GM18907 (cell line): ENCODE data around the gene LRRC43.
"Not testable (repeated sequence)": the region's sequence is repeated elsewhere in the genome, so short reads cannot be mapped to it uniquely, and the experiment has no call there.

Experiments
- ATAC-seq: cut with Tn5 transposase; IDR thresholded peaks from one replicate; pipeline ENCODE4 v1.9.1; 2021; ENCODE audit warnings: mild to moderate bottlenecking, moderate library complexity; ENCODE audit not compliant: unreplicated experiment

Gene LRRC43

DNA sequence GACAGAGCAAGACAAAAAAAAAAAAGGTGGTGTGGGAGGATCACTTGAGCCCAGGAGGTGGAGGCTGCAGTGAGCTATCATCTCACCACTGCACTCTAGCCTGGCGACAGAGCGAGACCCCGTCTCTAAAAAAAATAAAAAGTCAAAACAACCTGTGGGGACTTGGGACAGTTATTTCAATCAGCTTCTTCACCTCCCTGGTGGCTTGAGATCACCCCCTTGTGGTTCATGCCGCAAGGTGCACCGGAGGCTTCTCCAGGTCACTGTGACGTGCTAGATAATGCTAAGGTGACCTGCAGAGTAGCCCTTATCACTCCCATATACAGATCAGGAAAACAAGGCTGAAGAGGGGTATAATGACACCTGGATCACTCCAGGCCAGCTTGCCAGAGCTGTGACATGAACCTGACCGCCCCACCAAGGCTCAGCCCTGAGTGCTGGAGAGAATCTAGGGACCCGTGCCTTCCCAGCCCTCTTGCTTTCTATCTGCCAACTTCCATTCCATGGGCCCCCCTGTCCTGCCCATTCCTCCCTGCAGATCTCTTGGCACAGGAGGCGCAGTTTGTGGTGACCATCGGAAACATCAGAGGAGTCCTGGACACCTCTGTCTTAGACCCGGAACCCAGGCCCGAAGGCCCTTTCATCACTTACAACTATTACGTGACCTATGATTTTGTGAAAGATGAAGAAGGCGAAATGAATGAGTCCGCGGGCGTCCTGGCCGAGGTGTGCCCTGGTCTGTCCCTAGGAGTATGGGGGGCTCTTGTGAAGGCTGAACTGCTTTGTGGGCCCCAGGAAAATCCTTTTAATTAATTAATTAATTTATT, 8.1 kb downstream of the LRRC43 start:
- ATAC-seq = no peak

DNA sequence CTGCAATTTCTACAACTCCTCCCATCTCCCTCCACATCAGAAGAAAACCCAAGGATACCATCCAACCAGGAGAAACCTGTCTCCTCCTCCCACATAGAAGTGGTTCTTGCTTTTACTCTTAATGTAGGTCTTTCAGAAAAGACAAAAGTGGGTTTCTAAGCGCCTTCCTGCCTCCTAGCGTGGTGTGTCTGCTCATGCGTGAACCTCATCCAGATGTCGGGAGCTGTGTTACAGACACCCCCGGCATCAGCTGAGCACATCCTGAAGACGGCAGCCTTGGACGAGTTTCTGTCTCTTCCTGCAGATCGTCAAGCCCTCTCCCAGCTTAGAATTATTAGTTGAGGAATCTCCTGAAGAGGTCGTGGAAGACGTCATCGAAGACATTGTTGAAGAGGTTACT, 9.5 kb downstream of the LRRC43 start:
- no peak for ATAC-seq

DNA sequence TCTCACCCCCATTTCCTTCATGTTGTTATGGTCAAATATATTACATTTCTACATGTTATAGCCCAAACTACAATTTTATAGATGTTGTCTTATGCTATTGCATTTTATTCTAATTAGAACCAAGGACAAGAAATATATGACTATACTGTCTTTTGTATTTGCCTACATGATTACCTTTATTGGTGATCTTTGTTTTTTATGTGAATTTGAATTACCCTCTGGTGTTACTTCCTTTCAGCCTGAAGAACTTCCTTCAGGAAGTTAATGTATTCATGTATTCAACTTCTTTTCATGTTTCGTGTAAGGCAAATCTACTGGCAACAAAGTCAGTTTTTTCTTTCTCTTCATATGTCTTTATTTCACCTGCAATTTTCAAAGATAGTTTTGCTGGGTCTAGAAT, 11.9 kb downstream of the LRRC43 start:
- no peak for ATAC-seq

DNA sequence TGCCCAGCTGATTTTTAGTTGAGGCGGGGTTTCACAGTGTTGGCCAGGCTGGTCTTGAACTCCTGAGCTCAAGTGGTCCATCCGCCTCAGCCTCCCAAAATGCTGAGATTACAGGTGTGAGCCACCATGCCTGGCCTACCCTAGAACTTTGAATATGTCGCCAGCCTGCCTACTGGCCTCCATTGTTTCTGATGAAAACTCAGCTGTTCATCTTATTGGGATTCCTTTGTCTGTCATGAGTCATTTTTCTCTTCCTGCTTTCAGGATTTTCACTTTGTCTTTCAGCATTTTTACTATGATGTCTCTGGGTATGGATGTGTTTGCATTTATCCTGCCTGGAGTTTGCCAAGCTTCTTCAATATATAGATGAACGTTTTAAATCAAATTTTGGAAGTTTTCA, 12.5 kb downstream of the LRRC43 start:
- no peak for ATAC-seq

DNA sequence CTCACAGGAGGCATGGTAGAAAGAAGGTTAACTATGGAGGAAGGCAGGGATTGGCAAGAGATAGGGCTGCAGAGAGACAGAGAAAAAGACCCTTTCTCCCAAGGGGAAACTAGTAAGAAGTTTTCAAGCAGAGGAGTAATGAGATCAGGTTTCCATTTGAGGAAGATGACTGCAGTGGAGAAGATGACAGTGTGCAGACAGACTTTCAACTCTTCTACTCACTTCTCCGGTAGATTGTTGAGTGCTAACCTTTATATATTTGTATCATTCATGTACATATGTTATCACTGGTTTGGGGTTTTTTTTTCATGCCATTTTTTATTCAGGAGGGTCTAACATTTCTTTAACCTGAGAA, 14.7 kb downstream of the LRRC43 start:
- no peak for ATAC-seq

DNA sequence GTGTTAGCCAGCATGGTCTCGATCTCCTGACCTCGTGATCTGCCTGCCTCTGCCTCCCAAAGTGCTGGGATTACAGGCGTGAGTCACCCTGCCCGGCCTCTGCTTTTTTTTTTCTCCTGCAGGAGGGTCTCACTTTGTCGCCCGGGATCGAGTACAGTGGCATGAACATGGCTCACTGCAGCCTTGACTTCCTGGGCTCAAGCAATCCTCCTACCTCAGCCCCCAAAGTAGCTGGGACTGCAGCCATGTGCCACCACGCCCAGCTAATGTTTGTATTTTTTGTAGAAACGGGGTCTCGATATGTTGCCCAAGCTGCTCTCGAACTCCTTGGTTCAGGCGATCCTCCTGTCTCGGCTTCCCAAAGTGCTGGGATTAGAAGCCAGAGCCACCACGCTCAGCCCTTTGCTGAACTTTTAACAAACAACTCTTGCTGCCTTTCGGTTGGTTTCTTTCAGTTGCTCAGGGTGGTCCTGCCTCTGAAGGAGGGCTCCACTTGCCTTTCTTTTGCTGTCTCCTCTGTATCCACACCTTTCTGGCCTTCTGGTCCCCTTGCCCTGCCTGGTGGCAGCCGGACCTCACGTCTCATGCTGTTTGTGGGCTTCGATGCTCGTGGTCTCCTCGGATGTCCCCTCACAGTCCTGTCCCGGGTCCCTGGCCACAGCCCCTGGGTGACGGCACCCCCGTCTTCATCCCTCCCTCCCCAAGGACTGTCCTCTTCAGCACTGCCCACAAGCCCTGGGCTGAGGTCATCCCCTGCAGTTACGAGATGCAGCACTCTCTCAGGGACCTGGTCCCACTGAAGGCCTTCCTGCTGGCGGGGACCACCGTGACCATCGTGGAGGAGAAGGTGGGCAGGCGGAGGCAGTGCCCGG, 16.8 kb downstream of the LRRC43 start:
- no peak for ATAC-seq

DNA sequence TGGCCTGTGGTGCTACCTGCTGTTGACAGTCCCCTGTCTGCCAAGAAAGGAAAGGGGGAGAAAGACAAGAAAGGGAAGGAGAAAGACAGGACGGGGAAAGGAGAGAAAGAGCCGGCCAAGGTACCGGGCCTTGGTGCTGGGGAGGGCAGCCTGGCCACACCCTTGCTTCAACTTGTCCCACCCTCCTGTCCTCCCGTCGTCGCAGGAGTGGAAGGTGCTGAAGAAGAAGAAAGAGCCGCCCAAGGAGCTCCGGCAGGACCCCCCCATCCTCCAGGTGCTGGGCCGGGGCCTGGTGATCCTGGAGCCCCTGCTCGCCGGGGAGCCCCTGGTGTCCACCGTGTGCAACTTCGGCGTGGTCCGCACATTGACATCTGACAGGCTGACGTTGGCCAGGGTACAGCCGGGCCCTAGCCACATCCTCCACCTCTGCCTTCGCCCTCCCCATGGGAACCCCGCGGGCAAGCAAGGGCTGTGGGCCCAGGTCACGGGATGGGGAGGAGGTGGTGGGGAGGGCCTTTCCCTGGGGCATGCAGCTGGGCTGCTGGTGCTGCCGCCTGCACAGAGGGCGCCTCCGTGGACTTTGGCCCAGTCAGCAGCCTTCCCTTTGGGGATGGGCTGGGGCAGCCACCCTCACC, 17.7 kb downstream of the LRRC43 start:
- no peak for ATAC-seq

DNA sequence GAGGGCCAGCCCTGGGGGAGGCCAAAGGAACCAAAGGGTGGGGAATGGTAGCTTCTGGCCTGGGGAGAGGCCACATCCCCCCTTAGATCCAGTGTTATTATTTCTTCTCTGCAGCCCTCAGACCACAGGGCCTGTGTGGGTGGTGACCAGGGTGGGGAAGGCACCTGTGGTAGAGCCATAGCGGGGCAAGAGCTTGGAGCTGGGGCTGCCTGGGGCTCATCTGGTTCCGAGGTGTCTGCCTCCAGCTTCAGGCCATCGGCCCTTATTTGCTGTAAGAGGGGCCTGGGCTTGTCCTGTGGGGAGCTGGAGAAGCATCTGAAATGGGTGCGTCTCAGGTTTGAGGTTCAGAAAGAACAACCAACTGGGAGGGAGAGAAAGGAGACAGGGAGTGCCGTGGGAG, 18.5 kb downstream of the LRRC43 start:
- ATAC-seq = no peak

DNA sequence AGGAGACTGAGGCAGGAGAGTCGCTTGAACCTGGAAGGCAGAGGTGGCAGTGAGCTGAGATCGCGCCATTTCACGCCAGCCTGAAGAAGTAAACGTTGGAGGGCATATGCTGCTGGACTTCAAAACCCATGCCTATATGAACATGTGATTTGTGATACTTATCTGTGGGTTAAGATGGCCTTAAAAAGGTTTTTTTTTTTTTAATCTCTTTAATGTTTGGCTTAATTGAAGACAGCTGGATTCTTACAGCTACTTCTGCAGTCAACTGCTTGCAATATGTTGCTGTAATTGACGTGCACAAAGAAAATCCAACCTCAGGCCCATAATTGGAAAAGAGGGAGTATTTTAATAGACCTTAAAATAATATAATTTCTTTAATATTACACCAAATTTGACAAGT, 19.1 kb downstream of the LRRC43 start:
- ATAC-seq = no peak

DNA sequence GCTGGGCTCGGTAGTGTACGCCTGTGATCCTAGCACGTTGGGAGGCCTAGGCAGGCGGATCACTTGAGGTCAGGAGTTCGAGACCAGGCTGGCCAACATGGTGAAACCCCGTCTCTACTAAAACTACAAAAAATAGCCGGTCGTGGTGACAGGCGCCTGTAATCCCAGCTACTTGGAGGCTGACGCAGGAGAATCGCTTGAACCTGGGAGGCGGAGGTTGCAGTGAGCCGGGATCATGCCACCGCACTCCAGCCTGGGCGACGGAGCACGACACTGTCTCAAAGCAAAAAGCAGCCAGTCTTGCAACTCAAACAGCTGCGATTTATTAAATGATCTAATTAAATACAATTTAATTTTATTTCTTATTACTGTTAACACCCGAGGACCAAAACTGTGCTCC, 19.9 kb downstream of the LRRC43 start:
- ATAC-seq = not testable (repeated sequence)

DNA sequence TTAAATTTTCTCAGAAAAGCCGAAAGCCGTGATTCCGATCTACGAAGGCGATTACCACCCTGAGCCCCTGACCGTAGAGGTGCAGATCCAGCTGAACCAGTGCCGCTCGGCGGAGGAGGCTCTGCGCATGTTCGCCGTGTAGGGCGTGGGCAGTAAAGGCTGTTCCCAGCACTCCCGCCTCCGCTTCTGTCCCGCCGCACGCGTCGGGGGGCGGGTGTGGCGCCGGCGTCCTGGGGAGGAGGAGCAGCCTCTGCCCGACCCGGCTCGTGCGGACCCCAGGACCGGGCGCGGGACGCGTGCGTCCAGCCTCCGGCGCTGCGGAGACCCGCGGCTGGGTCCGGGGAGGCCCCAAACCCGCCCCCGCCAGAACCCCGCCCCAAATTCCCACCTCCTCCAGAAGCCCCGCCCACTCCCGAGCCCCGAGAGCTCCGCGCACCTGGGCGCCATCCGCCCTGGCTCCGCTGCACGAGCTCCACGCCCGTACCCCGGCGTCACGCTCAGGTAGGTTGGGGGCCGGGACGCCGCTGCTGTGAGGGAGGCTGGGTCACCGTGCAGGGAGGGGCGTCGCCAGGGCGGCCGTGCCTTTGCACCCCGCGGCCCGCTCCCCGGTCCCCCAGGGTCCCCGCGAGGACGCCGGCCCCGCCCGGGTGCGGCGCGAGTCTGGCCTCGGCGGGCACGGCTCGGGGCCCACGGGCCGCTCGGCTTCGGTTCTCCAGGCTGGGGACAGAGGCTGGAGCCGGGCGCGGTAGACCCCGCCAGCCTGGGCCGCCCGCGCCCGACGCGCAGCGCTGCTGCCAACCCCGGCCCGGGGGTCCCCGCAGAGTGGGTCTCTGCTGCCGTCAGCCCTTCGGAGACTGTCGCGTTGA, 20.6 kb downstream of the LRRC43 start, which contains the start of gene B3GNT4:
Gene B3GNT4, plus strand, starts transcription at position 409 of the 866 bp plus-strand sequence. CDS start 910 bp downstream, outside the sequence.
- ATAC-seq = no peak

DNA sequence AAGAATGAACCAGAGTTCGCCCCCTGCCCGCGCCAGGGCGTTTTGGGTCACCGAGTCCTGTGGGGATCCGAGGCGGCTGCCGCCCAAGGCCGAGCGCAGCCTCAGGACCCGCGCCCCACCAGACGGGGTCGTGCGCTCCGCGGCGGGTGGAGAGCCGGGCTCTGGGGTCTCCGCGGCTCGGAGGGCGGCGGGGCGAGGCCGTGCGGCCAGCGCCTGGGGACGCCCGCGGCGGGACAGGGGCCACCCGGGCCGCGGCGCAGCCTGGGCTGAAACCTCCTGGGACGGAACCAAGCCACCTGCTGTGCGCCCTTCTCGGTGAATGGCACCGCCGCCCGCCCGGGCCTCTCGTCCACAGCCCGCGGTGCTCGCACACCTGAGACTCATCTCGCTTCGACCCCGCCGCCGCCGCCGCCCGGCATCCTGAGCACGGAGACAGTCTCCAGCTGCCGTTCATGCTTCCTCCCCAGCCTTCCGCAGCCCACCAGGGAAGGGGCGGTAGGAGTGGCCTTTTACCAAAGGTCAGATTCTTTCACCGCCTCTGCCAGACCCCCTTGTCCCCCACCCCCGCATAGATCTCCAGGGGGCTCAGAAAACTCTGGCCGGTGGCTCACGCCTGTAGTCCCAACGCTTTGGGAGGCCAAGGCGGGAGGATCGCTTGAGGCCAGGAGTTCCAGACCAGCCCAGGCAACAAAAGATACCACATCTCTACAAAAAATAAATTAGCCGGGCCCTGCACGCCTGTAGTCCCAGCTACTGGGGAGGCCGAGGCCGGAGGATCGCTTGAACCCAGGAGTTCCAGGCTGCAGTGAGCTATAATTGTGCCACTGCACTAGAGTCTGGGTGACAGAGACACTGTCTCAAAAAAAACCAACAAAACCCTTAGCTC, 21.5 kb downstream of the LRRC43 start:
- no peak for ATAC-seq

DNA sequence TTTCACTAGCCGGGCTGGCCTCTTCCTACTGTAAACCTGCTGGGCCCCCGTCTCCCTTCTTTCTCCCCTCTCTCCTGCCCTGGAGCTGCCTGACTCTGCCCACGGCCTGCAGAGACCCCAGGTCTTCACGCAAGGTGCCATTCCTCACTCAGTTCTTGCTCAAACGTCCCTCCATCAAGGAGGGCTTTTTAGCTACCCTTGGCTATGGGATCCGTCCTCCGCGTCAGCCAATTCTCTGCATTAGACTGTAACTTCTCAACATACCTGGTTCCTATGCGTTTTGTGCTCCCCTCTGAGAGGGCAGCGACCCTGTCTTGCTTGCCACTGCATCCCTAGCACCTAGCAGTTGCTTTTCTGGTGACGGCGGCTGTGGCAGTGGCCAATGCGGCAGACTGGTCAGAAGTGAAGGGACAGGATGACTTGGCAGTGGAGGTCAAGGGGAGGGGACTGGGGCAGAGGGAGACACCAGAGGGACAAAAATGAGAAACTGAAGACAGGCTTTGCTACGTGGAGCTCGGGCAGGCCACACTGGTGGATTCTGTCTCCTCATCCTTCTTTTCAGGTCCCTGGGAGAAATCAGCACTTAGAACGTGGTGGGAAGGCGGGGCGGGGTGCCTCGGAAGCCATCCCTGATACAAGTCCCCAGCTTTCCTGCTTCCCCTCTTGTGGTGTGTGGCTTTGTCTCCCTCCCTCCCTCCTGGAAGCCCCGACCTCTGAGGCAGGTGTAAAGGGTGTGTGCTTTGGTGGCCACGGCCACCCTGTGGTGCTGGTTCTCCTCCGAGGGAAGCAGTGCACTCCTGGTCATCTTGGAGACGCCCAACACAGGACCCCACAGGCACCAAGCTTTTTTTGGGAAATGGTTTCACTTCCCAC, 22.4 kb downstream of the LRRC43 start:
- ATAC-seq = no peak

DNA sequence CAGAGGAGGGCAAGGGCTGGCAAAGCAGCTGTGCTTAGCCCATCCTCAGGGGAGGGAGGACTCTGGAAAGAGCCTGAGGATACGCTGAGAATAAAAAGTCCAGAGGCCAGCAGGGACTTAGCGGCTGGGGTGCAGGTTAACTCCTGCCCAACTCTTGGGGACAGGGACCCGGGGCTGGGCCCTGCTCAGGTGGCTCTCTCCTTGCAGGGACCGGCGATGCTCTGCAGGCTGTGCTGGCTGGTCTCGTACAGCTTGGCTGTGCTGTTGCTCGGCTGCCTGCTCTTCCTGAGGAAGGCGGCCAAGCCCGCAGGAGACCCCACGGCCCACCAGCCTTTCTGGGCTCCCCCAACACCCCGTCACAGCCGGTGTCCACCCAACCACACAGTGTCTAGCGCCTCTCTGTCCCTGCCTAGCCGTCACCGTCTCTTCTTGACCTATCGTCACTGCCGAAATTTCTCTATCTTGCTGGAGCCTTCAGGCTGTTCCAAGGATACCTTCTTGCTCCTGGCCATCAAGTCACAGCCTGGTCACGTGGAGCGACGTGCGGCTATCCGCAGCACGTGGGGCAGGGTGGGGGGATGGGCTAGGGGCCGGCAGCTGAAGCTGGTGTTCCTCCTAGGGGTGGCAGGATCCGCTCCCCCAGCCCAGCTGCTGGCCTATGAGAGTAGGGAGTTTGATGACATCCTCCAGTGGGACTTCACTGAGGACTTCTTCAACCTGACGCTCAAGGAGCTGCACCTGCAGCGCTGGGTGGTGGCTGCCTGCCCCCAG, 23.4 kb downstream of the LRRC43 start:
- ATAC-seq = no peak

DNA sequence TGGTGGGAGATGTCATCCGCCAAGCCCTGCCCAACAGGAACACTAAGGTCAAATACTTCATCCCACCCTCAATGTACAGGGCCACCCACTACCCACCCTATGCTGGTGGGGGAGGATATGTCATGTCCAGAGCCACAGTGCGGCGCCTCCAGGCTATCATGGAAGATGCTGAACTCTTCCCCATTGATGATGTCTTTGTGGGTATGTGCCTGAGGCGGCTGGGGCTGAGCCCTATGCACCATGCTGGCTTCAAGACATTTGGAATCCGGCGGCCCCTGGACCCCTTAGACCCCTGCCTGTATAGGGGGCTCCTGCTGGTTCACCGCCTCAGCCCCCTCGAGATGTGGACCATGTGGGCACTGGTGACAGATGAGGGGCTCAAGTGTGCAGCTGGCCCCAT, 24.1 kb downstream of the LRRC43 start:
- no peak for ATAC-seq

DNA sequence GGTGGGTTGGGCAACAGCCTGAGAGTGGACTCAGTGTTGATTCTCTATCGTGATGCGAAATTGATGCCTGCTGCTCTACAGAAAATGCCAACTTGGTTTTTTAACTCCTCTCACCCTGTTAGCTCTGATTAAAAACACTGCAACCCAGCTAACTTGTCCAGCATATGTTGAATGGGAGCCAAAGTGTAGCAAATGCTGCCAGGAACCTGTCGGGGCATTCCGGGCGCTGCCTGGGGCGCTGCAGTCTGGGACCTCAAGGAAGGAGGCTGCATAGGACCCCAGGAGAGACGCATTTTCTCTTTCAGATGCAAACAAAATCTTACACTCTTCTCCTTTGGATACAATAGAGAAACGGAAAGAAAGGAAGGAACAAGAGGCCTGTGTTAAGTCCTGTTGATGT, 24.5 kb downstream of the LRRC43 start:
- ATAC-seq = no peak

DNA sequence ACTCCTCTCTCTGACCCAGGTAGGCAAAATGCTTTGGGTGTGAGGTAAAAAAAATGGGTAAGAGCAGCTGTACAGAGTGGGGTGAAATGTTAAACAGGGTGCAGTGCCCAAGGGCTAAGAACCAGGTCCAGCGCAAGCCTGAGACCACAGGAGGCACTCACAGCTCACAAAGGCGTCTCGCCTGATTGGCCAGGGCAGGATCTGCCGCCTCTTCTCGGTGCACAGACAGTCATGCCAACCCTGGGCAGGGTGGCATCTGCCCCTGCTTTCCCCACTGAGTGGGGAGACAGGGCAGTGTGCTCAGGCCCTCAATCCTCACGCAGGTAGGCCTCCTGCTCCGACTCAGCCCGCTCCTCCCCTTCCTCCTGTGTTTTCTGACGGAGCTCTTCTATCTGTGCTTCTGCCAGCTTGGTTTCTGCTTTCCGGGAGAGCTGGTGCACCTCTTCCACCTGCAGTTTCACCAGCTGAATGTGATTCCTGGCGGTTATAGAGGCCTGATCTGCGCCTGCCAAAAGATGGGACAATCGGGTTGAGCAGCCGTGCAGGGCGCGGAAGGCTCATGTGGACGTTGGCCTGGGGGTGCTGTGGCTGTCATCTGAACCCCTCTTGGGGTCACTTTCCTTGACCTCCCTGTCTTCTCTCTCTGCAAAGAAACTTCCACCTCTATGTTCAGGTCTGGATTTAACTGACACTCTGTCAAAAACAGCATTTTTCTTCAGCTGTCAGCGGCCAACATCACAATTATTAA, 25.3 kb downstream of the LRRC43 start:
- no peak for ATAC-seq
